KOPT-K1 (cell line): ENCODE results near the gene GRHL3.

Source experiments
- H3K27ac ChIP-seq: fragments of 200-600 bp; sonication (generic); 2 replicates; pipeline ENCODE4 v1.5.1; 2016; ENCODE audit warnings: antibody characterized with exemption, mild to moderate bottlenecking, low read depth, low read length; ENCODE audit not compliant: poor library complexity, severe bottlenecking
- H3K36me3 ChIP-seq: fragments of 200-600 bp; sonication (generic); 2 replicates; pipeline ENCODE4 v1.5.1; 2017; ENCODE audit warnings: antibody characterized with exemption, mild to moderate bottlenecking, low read length, moderate library complexity; ENCODE audit not compliant: insufficient read depth
- H3K9me3 ChIP-seq: fragments of 200-600 bp; sonication (generic); 2 replicates; pipeline ENCODE4 v1.5.1; 2017; ENCODE audit warnings: antibody characterized with exemption, low read length, mild to moderate bottlenecking; ENCODE audit not compliant: insufficient read depth, poor library complexity, severe bottlenecking

The GRHL3 gene

GRCh38 chr1:24338447-24338846 is 19.3 kb downstream of the GRHL3 start:
- Histone ChIP-seq H3K36me3 (no peaks in the 10 kb centered on the region), H3K27ac (no peak overlapping the region), H3K9me3 (no peaks in the 10 kb centered on the region)

DNA sequence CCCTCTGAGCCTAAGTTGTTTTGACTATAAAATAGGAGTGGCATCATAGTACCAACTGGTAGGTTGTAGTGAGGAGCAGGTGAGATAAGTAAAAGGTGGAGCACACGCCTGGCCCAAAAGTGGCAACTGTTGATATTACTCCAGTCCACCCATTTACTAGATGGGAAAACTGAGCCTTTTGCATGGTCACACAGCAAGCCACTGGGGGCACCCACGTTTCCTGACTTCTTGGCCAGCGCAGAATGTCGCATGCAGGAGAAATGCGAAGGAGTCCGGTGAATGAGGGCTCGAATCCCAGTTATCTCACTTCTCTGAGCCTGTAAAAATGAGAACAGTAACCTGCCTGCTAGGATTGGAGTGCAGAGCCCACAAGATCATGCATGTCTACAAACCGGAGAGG is 20.8 kb downstream of the GRHL3 start:
- Histone ChIP-seq H3K9me3 (no peaks in the 10 kb centered on the region), H3K36me3 (no peaks in the 10 kb centered on the region)

DNA sequence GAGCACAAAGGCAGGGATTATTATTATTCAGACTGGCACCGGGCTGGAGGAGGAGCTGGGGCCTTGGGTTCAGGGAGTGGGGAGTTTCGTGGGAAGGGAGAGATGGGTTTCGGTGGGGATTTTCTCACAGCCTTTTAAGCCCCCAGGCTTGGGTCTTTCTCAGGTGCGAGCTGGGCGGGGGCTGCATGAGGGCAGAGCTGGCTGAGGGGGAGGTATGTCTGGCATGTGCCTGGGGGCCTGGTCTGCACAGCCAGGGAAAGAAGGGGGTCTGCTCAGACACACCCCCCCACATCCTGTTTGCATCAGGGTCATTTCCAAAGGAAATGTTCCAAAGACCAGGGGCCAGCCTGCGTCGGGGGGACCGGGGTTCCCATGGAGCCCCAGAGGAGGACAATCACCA is 21.6 kb downstream of the GRHL3 start:
- Histone ChIP-seq H3K9me3 (no peaks in the 10 kb centered on the region), H3K36me3 (no peaks in the 10 kb centered on the region), H3K27ac (no peak overlapping the region)

More for the DNA sequence above, 20.8 kb downstream of the GRHL3 start:
- H3K27ac ChIP-seq = no peak overlapping the region

DNA sequence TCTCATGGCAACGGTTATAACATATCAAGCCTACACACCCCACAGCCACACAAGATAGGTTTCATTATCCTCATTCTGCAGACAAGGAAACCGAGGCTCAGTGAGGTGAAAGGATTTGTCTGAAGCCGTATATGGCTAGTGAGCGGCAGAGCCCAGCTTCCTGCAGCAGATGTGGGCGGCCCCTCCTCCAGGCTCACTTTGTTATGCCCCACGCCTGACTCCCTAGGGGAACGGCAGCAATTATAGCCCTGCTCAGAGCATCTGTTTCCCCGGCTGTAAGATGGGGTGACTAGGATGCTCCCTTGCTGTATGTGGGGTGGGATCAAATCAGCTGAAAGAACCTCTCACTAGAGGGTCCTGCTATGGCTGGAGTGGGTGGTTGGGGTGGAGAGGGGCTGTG is 22.1 kb downstream of the GRHL3 start:
- no peaks in the 10 kb centered on the region for H3K9me3 ChIP-seq
- no peak overlapping the region for H3K27ac ChIP-seq
- H3K36me3 ChIP-seq = no peaks in the 10 kb centered on the region

DNA sequence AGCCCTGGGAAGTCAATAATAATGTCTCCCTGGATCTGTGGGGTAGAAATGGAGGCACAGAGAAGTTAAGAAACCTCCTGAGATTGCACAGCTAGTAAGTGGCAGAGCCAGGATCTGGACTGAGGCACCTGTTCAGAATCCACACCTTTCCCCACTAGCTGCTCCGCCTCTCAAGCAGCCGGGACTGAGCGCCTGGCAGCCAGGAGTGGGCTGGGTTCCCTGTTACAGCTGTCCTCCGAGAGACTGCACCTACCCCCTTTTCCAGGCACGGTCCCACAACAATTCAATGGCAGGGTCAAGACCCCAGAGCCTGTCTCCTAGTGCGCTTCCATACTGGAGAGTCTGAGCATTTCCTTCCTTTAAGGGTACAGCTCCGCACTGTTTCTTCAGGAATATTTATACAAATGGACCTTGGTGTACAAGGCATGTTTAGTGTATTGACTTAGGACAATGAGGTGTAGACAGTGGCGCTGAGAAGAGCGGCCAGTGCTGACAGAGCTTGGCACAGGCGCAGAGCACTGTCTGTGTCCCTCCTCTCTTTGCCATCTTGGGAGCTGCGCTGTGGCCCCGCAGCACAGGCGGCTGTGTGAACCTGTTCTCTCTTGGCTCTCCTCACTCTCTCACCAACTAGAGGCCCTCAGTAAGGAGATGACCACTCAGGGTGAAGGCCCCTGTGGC is 24.4 kb downstream of the GRHL3 start:
- H3K36me3 ChIP-seq = no peaks in the 10 kb centered on the region
- H3K27ac ChIP-seq = no peak overlapping the region
- no peaks in the 10 kb centered on the region for H3K9me3 ChIP-seq

DNA sequence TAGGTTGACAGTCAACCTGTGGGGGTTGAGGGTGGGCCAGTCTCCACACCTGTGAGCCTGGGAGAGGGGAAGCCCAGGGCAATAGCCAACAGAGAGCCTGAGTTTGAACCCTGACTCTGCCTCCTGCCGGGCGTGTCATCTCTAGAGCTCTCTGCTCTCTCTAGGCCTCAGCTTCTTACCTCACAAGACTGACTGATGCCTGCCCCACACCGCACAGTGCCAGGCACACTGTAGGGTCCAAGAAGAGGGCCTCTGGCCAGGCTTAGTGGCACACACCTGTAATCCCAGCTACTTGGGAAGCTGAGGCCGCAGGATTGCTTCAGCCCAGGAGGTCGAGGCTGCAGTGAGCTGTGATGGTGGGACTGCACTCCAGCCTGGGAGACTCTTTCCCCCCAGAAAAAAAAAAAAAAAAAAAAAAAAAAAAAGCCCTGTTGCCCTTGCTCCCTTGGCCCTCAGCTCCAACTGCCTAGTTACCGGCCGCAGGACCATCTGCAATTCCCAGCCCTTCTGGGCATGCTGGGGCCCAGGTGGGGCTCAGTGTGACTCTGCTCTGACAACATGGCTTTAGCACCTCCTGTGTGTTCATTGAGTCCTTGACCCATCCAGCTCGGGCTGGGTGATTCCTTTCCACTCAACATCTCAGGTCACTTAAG is 25.1 kb downstream of the GRHL3 start:
- Histone ChIP-seq H3K36me3 (no peaks in the 10 kb centered on the region), H3K27ac (no peak overlapping the region), H3K9me3 (no peaks in the 10 kb centered on the region)

DNA sequence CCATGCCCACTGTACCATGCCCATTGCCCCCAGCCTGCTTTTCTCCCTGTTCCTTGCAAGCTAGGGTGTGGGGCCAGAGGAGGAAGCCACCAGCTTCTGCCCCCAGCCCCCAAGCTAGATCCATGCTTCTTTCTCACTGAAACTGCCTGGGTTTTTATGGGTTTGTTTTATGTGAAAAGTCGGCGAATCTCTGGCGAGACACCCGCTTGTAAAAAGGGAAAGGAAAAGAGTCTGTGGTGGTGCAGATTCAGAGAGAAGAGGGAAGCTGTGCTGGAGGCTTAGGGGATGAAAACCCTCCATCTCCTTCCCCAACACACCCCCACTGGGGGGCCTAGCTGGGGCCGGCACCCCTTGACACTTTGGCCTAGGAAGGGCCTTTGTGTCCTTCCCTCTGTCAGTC is 26.2 kb downstream of the GRHL3 start:
- Histone ChIP-seq H3K36me3 (no peaks in the 10 kb centered on the region), H3K9me3 (no peaks in the 10 kb centered on the region), H3K27ac (no peak overlapping the region)

- Histone ChIP-seq H3K27ac (no peak overlapping the region), H3K36me3 (no peaks in the 10 kb centered on the region), H3K9me3 (no peaks in the 10 kb centered on the region)
Measured at GRCh38 chr1:24347159-24347934, 28.2 kb downstream of the GRHL3 start.

DNA sequence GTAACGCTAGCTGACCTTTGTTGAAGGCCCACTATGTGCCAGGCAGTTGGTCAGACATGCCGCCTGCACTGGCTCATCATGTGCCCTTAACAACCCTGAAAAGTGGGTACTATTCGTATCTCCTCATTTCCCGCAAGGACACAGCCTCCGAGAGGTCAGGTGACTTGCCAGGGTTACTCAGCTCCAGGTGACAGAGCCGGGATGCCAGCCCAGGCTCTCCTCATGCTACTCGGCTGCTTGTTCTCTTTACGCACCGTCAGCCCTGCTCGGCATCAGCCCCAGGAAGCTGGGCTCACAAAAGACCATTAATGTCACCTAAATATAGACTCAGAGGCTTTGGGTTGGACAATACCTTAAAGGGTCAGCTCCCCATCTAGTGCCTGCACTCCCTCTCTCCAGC is 29.0 kb downstream of the GRHL3 start:
- Histone ChIP-seq H3K27ac (no peak overlapping the region), H3K36me3 (no peaks in the 10 kb centered on the region)

GRCh38 chr1:24349891-24350290 is 30.7 kb downstream of the GRHL3 start:
- no peaks in the 10 kb centered on the region for H3K9me3 ChIP-seq
- H3K36me3 ChIP-seq = no peaks in the 10 kb centered on the region
- H3K27ac ChIP-seq = no peak overlapping the region

More for the DNA sequence above, 29.0 kb downstream of the GRHL3 start:
- no peaks in the 10 kb centered on the region for H3K9me3 ChIP-seq

- H3K27ac ChIP-seq = no peak overlapping the region
- no peaks in the 10 kb centered on the region for H3K9me3 ChIP-seq
- H3K36me3 ChIP-seq = no peaks in the 10 kb centered on the region
Measured at GRCh38 chr1:24351247-24351646, 32.1 kb downstream of the GRHL3 start.

GRCh38 chr1:24351918-24352627 is 32.9 kb downstream of the GRHL3 start:
- no peaks in the 10 kb centered on the region for H3K36me3 ChIP-seq
- no peaks in the 10 kb centered on the region for H3K9me3 ChIP-seq
- no peak overlapping the region for H3K27ac ChIP-seq

- Histone ChIP-seq H3K27ac (no peak overlapping the region), H3K9me3 (no peaks in the 10 kb centered on the region), H3K36me3 (no peaks in the 10 kb centered on the region)
Measured at GRCh38 chr1:24353292-24353891, 34.2 kb downstream of the GRHL3 start.

DNA sequence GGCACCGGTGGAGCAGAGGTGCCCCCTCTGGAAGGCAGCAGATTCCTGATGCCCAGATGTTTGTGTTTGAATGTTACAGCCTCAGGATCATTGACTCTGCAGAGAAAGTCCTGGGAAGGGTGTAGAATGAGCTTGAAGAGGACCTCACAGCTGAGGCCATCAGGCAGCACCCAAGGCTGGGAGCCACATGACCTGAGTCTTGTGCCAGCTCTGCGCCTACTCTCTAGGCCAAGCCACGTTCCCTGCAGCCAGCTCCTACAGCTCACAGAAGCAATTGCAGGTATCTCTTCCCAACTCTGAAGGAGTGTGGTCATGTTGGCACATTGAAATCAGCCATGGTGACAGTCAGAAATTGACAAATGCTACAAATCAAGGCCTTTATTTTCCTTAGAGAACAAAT is 36.3 kb downstream of the GRHL3 start:
- H3K27ac ChIP-seq = no peak overlapping the region
- H3K9me3 ChIP-seq = no peaks in the 10 kb centered on the region
- H3K36me3 ChIP-seq = no peaks in the 10 kb centered on the region

DNA sequence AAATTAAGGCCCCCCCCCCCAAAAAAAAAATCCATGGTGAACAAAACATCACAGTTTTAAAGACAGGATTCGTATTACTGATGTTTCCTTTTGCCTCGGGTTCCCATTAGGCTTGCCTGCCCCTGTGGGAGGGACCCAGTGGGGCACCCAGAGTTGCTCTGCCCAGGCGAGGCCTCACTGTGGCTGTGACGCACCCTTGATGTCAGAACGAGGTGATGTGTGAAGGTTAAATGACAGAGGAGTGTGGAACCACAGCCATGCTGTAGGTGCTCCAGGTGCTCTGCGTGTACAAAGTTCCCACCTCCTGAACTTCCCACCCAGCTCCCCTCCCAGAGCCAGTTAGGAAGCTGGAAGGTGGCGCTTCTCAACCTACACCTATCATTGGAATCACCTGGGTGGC is 37.9 kb downstream of the GRHL3 start:
- H3K27ac ChIP-seq = no peak overlapping the region
- H3K9me3 ChIP-seq = no peaks in the 10 kb centered on the region
- H3K36me3 ChIP-seq = no peaks in the 10 kb centered on the region
